NCI-H146 treated with DMSO at 0.1 percent for 48 hours (cell line): ENCODE results near the gene NPPC.
"Not testable (repeated sequence)": the region's sequence is repeated elsewhere in the genome, so short reads cannot be mapped to it uniquely, and the experiment has no call there.

Experiments
- DNase-seq: peaks from one replicate; lab custom pipeline; 2025; ENCODE audit not compliant: unreplicated experiment; lab: John Stamatoyannopoulos, UW

The NPPC gene

GRCh38 chr2:231922311-231923009 is 3.7 kb downstream of the NPPC start:
- DNase-seq: no peak

- DNase-seq: no peak
These were observed 5.4 kb downstream of the NPPC start for GRCh38 chr2:231920795-231921194.

- no peak for DNase-seq
These were observed 5.8 kb downstream of the NPPC start for GRCh38 chr2:231920366-231920765.

GRCh38 chr2:231919341-231920035 is 6.7 kb downstream of the NPPC start:
- DNase-seq: no peak

DNA sequence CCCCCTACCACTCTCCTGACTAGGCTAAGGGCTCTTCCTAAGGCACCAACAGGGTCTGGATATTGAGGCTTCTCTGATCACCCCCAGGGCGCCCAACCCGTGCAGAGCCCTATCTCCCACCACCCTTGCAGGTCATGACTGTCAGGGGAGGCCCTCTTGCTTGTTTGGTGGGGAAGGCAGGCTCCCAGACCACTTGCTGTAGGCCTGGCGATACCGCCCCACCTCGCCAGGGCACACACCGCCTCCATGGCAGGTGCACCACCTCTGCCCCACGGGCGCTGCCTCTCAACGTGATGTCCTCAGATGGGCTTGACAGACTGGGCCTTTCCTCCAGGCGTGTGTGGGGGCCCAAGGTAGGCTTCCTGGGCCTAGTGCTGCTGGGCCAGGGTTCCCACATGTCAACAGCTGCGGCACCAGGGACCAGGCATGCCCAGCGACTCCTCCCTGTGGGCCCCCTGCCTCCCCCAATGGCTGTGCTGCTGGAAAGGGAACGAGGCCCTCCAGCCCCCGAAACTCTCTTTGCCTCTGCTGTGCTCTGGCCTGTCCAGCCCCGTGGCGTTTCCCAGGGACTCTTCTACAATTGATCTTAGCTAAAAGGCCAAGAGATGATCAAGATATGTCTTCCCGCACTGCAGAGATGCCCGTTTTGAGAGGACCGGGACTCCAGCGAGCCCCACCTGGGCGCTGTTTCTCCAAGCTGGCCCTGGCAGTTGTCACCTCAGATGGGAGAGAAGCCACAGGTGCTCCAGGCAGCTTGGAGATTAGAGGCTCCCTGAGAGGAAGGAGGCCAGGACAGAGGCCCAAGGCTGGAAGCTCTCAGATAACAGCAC is 7.5 kb downstream of the NPPC start:
- DNase-seq: no peak

GRCh38 chr2:231917280-231918066 is 8.7 kb downstream of the NPPC start:
- no peak for DNase-seq

DNA sequence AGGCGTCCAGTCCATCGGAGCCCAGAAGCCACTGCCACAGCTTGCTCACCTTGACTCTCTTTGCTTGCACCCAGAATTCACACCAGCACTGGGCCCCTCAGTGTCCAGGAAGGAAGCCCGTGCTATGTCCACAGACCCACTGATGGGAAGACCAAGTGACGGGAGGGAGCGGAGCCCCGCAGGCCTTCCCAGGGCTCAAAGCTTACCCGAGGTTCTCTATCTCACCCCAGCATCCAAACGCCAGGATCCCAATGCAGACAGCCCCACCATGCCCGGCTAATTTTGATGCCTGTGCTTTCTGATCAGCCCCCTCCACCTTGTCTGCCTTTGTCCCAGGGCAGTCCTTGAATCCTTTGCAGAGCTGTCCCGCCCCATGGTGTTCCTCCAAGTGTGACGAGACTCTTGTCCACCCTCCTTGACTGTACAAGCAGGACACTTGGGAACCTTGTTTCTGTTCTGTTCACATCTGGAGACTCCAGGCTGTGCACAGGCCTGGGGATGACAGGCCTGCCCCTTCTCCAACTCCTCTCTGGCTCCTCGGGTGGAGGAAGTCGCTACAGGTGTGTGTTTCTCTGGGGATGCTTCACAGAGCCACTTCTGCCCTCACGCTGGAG is 12.0 kb downstream of the NPPC start:
- no peak for DNase-seq

- DNase-seq: no peak
These were observed 14.8 kb downstream of the NPPC start for GRCh38 chr2:231911381-231911780.

DNA sequence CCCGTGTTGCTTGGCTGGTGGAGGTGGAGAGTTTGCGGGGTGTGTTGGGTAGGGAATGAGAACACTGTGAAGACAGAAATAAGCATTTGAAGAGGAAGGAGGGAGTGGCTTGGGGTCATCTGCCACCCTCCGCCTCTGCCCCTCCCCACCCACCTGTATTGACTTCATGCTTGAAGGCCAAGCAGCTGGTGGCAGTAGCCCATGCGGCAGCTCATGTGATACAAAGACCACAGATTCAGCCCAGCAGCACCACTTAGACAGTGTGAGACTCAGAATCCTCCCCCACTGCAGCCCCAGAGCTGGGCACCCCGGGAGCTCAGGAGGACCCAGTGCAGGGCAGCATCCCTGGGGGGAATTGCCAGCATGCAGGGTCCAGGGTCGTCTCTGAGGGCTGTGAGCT is 15.4 kb downstream of the NPPC start:
- DNase-seq: no peak

DNA sequence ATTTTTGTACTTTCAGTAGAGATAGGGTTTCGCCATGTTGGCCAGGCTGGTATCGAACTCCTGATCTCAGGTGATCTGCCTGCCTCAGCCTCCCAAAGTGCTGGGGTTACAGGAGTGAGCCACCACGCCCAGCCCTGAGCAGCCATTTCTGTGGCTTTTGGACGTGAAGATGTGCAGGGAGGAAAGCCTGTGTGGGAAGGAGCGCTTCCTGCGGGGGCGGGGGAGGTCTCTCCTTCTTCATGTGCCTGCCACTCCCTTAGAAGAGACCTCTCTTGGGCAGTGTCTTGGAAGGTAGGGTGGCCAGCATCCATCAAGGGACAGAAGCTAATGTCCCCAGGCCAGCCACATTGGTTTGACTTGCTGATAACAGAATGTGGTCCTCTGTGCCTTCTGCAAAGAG is 16.0 kb downstream of the NPPC start:
- DNase-seq: not testable (repeated sequence)

GRCh38 chr2:231909631-231910030 is 16.6 kb downstream of the NPPC start:
- DNase-seq: no peak

GRCh38 chr2:231908584-231908983 is 17.6 kb downstream of the NPPC start:
- DNase-seq: no peak

DNA sequence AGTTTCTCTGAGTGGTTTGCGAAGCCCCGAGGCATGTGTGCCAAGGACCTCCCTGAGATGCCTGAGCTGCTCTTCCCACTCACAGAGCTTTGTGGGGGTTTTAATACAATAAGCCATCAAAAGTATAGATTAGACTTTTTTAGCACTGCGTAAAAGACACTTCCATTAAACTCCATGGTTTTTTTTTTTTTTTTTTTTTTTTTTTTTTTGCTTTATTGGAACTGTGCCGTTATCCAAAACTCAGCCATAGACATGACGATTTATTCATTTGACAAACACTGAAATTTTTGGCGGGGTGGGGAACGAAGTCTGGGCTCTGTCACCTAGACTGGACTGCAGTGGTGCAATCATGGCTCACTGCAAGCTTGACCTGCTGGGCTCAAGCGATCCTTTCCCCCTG is 18.4 kb downstream of the NPPC start:
- DNase-seq: no peak

DNA sequence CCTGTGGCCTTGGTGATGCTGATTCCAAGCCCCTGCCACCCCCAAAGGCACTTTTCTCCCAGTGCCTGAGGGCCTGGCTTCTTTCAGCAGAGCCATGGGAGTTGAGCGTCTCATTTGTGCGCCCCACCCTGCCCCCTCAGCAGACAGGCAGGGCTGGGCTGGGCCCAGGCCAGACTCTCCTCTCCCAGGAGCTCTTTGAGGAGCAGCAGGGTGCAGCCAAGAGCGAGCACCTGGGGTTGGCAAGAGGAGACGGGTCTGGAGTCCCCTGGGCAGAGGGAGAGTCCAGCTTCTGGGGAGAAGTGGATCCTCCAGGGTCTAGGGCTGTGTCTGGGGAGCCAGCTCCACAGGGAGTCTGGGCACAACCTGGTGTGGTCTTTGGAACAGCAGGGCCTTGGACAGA is 21.2 kb downstream of the NPPC start:
- DNase-seq: no peak

DNA sequence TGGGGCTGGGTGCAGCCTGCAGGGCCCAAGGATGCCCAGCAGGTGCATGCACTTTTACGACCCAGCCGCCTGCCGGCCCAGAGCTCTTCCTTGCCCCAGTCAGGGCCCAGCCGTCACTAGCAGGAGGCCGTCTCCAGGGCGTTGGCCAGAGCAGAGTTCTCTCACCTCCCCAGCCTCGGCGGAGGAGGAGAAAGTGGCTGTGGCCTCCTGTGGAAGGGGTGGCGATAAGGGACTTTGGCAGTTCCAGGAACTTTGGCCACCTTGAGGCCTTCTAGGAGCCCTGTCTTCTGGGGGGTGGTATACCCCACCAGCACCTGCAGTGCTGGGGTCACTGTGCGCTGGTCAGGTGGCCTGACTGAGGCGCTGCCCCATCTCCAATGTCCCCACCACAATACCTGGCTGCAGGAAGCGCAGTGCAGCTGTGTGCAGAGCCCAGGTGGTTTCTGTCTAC is 22.0 kb downstream of the NPPC start:
- DNase-seq: no peak

GRCh38 chr2:231902598-231902997 is 23.6 kb downstream of the NPPC start:
- no peak for DNase-seq

- no peak for DNase-seq
These were observed 25.2 kb downstream of the NPPC start for GRCh38 chr2:231900972-231901371.

DNA sequence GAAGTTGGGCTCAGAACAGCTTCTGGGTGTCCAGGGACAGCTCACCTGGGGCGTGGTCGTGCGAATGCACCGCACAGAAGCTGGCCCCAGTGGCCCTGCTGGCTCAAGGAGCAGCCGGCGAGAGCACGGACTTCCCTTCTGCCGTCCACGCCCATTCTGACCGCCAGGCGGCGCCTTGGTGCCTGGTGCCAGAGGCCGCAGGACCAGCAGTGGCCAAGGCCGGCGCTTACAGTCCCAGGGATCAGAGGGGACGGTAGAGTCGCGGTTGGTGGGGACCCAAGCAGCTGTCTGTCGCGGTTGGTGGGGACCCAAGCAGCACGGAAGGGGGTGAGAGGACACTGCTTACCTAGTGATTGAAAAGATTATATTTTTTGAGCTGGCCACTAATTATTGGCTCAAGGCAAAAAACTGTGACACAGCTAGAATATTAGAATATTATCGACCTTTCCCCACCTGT is 25.7 kb downstream of the NPPC start:
- no peak for DNase-seq

- no peak for DNase-seq
These were observed 31.4 kb downstream of the NPPC start for GRCh38 chr2:231894566-231895380.

GRCh38 chr2:231891514-231891905 is 34.7 kb downstream of the NPPC start:
- DNase-seq: no peak
